SK-N-SH (cell line): Measurements from ENCODE around the gene FAM53A. TPM values are rescaled to one million over a fixed set of nuclear protein-coding genes. Genes with fewer than 3 reads are reported as not detected.

Experiments used
- CTCF ChIA-PET: fragments of 300-600, 350-600 bp; formaldehyde crosslinking; extraction: SDS; loops from one replicate; lab custom pipeline; 2021; lab: Yijun Ruan, JAX
- POLR2A ChIA-PET: fragments of 350-600 bp; sonication (Branson Sonifier 250); formaldehyde crosslinking; extraction: SDS; loops from one replicate; lab custom pipeline; 2020; ENCODE audit warnings: antibody characterized with exemption, inconsistent platforms; lab: Yijun Ruan, JAX
- DNase-seq: peaks from one replicate; pipeline ENCODE4 v3.0.0; 2012
- H2AFZ ChIP-seq: fragments of 200-600 bp; sonication (generic); 2 replicates; pipeline ENCODE4 v1.8.1; 2016; ENCODE audit warnings: antibody characterized with exemption, mild to moderate bottlenecking, low read depth
- H3F3A ChIP-seq: fragments of 200-600 bp; sonication (generic); replicated peaks from 2 replicates; pipeline ENCODE3; 2016; ENCODE audit warnings: antibody characterized with exemption, mild to moderate bottlenecking; ENCODE audit not compliant: insufficient read depth
- H3K27ac ChIP-seq, 2 experiments: fragments of 200-500 bp in 1 of 2; fragments of 200-600 bp in 1 of 2; sonication (Bioruptor generic) in 1 of 2; sonication (generic), shearing (Covaris generic) in 1 of 2; 2 replicates each; pipeline versions ENCODE4 v1.5.1 to v1.6.1; 2014 to 2016; ENCODE audit warnings: low read depth in 2 of 2, inconsistent platforms in 1 of 2, low read length in 1 of 2, mild to moderate bottlenecking in 1 of 2, mixed read lengths in 1 of 2
- H3K27me3 ChIP-seq: fragments of 200-600 bp; sonication (generic), shearing (Covaris generic); 2 replicates; pipeline ENCODE4 v1.6.1; 2016; ENCODE audit warnings: mixed run types; ENCODE audit not compliant: insufficient read depth
- H3K36me3 ChIP-seq, 2 experiments: fragments of 200-500 bp in 1 of 2; fragments of 200-600 bp in 1 of 2; sonication (Bioruptor generic) in 1 of 2; sonication (generic) in 1 of 2; replicated peaks in 1 of 2; 2 replicates each; pipeline versions ENCODE3 to v1.5.1; 2014 to 2016; ENCODE audit warnings: low read length in 1 of 2, mild to moderate bottlenecking in 1 of 2; ENCODE audit not compliant: insufficient read depth in 2 of 2, control insufficient read depth in 1 of 2
- H3K4me1 ChIP-seq, 2 experiments: fragments of 200-500 bp in 1 of 2; fragments of 200-600 bp in 1 of 2; sonication (Bioruptor generic) in 1 of 2; sonication (generic), shearing (Covaris generic) in 1 of 2; 2 replicates each; pipeline versions ENCODE4 v1.5.1 to v1.6.1; 2014 to 2016; ENCODE audit warnings: low read depth in 1 of 2, low read length in 1 of 2, mixed run types in 1 of 2; ENCODE audit not compliant: insufficient read depth in 2 of 2, control insufficient read depth in 1 of 2
- H3K4me2 ChIP-seq: fragments of 200-600 bp; sonication (generic), shearing (Covaris generic); 2 replicates; pipeline ENCODE4 v1.6.1; 2017; ENCODE audit warnings: mixed run types
- H3K4me3 ChIP-seq, 2 experiments: fragments of 200-500 bp in 1 of 2; fragments of 200-600 bp in 1 of 2; sonication (Bioruptor generic) in 1 of 2; sonication (generic), shearing (Covaris generic) in 1 of 2; 2 replicates each; pipeline versions ENCODE4 v1.5.1 to v1.8.1; 2014 to 2016; ENCODE audit warnings: low read depth in 2 of 2, inconsistent platforms in 1 of 2, low read length in 1 of 2, mild to moderate bottlenecking in 1 of 2, mixed read lengths in 1 of 2, moderate library complexity in 1 of 2
- H3K79me2 ChIP-seq: fragments of 200-600 bp; sonication (generic); 2 replicates; pipeline ENCODE4 v1.8.1; 2017; ENCODE audit warnings: mild to moderate bottlenecking; ENCODE audit not compliant: insufficient read depth
- H3K9ac ChIP-seq: fragments of 200-600 bp; sonication (generic); 2 replicates; pipeline ENCODE4 v1.6.1; 2017; ENCODE audit warnings: mixed run types
- H3K9me2 ChIP-seq: fragments of 200-600 bp; sonication (generic); 2 replicates; pipeline ENCODE4 v1.6.1; 2017; ENCODE audit warnings: mixed run types
- H3K9me3 ChIP-seq: fragments of 200-600 bp; sonication (generic); 2 replicates; pipeline ENCODE4 v1.6.1; 2017; ENCODE audit warnings: mixed run types, mild to moderate bottlenecking, moderate library complexity
- H4K20me1 ChIP-seq: fragments of 200-600 bp; sonication (generic); 2 replicates; pipeline ENCODE4 v1.6.1; 2017; ENCODE audit warnings: mild to moderate bottlenecking, mixed run types; ENCODE audit not compliant: insufficient read depth
- CHD2 ChIP-seq: fragments of 150-350 bp; IDR thresholded peaks from 2 replicates; pipeline ENCODE4 v1.6.1; 2018; ENCODE audit warnings: low read length; ENCODE audit not compliant: partially characterized antibody
- ELF1 ChIP-seq: IDR thresholded peaks from 2 replicates; pipeline ENCODE4 v1.4.0; 2012
- EP300 ChIP-seq, 2 experiments: IDR thresholded peaks; 2 replicates each; pipeline versions ENCODE4 v1.4.0 to v1.6.1; 2012; ENCODE audit warnings: borderline replicate concordance in 1 of 2, low read depth in 1 of 2, low read length in 1 of 2
- FOSL2 ChIP-seq: IDR thresholded peaks from 2 replicates; pipeline ENCODE4 v1.4.0; 2012; ENCODE audit warnings: low read depth, mild to moderate bottlenecking, moderate library complexity, borderline replicate concordance
- GATA2 ChIP-seq: sonication (generic); formaldehyde crosslinking; IDR thresholded peaks from 2 replicates; pipeline ENCODE4 v1.5.0; 2020; ENCODE audit warnings: mild to moderate bottlenecking, missing genetic modification reagents
- MAX ChIP-seq: IDR thresholded peaks from 2 replicates; pipeline ENCODE4 v1.4.0; 2012; ENCODE audit warnings: low read depth
- MXI1 ChIP-seq: IDR thresholded peaks from 2 replicates; pipeline ENCODE4 v1.6.1; 2012; ENCODE audit warnings: mild to moderate bottlenecking, low read depth, low read length, improper control_type of control experiment
- NFIC ChIP-seq: IDR thresholded peaks from 2 replicates; pipeline ENCODE4 v1.4.0; 2012; ENCODE audit warnings: borderline replicate concordance
- RAD21 ChIP-seq: IDR thresholded peaks from 2 replicates; pipeline ENCODE4 v1.6.1; 2012; ENCODE audit warnings: mild to moderate bottlenecking, low read length
- RCOR1 ChIP-seq: fragments of 150-350 bp; IDR thresholded peaks from 2 replicates; pipeline ENCODE4 v1.6.1; 2017; ENCODE audit warnings: antibody characterized with exemption, low read length
- REST ChIP-seq: IDR thresholded peaks from 2 replicates; pipeline ENCODE4 v1.6.1; 2012; ENCODE audit warnings: mild to moderate bottlenecking, low read depth, low read length, moderate library complexity
- TAF1 ChIP-seq: IDR thresholded peaks from 2 replicates; pipeline ENCODE4 v1.6.1; 2012; ENCODE audit warnings: low read depth, mild to moderate bottlenecking, low read length, moderate library complexity, borderline replicate concordance
- TCF12 ChIP-seq: IDR thresholded peaks from 2 replicates; pipeline ENCODE4 v1.4.0; 2012
- TEAD4 ChIP-seq: IDR thresholded peaks from 2 replicates; pipeline ENCODE4 v1.4.0; 2012; ENCODE audit warnings: mild to moderate bottlenecking, borderline replicate concordance; ENCODE audit not compliant: insufficient read depth
- YY1 ChIP-seq: IDR thresholded peaks from 2 replicates; pipeline ENCODE4 v1.4.0; 2012; ENCODE audit warnings: low read depth, mild to moderate bottlenecking
- ZBTB33 ChIP-seq: IDR thresholded peaks from 2 replicates; pipeline ENCODE4 v1.4.0; 2012; ENCODE audit warnings: low read depth, borderline replicate concordance
- WGBS: methylation state at CpG from one replicate; pipeline ENCODE4 v1.1.6; 2017; ENCODE audit warnings: low lambda C conversion rate; 5-methylcytosine and 5-hydroxymethylcytosine counted together
- polyA plus RNA-seq, 3 experiments: library from polyadenylated mRNA; depleted of rRNA; stranded (reverse); fragments of >200 nt; gene quantifications; 2 replicates each; pipeline ENCODE4 v1.2.3, GENCODE V29; 2012

The FAM53A gene
- polyA plus RNA-seq, 1 of the 3 experiments (the other 2 are of a cell fraction) = 7.6 TPM

- no peak overlapping the region for H3K4me2 ChIP-seq
- DNase-seq = no peak
- CTCF ChIA-PET = interaction anchor here (1.7 kb wide), 1 partner anchor 26 kb away, joined by 8 read pairs; no protein-coding TSS in a partner anchor
Observed at GRCh38 chr4:1603413-1604135, 80.5 kb downstream of the FAM53A start.

GRCh38 chr4:1602655-1603412 lies 81.3 kb downstream of the FAM53A start:
- Histone ChIP-seq H4K20me1 (no peaks in the 10 kb centered on the region), H2AFZ (no peak overlapping the region), H3K79me2 (no peaks in the 10 kb centered on the region), H3K9me3 (no peaks in the 10 kb centered on the region), H3K9ac (no peak overlapping the region), H3K4me1 (no peaks in the 10 kb centered on the region; a peak in 1 of 4 replicates), H3K36me3 (no peaks in the 10 kb centered on the region), H3K4me2 (no peak overlapping the region), H3K27me3 (no peaks in the 10 kb centered on the region), H3K4me3 (no peak overlapping the region), H3K9me2 (no peaks in the 10 kb centered on the region), H3K27ac (no peak overlapping the region), H3F3A (no peaks in the 10 kb centered on the region)
- POLR2A ChIA-PET = no interaction called here
- no peak for TF ChIP-seq RAD21
- TF ChIP-seq MAX = no peak
- no peak for TF ChIP-seq RCOR1
- no peak for TF ChIP-seq REST
- CTCF ChIA-PET = interaction anchor here (1.7 kb wide), 1 partner anchor 26 kb away, joined by 8 read pairs; no protein-coding TSS in a partner anchor
- WGBS = 81% methylated on average over 23 of the region's 43 CpGs
- DNase-seq = no peak

More at GRCh38 chr4:1603413-1604135, 80.5 kb downstream of the FAM53A start:
- H3K4me3 ChIP-seq = no peak overlapping the region
- no peaks in the 10 kb centered on the region; a peak in 1 of 4 replicates for H3K4me1 ChIP-seq
- no peaks in the 10 kb centered on the region for H3K9me3 ChIP-seq
- no peaks in the 10 kb centered on the region for H4K20me1 ChIP-seq
- no peaks in the 10 kb centered on the region for H3K9me2 ChIP-seq
- H3K79me2 ChIP-seq = no peaks in the 10 kb centered on the region
- H3K27me3 ChIP-seq = no peaks in the 10 kb centered on the region
- no peaks in the 10 kb centered on the region for H3F3A ChIP-seq
- no peaks in the 10 kb centered on the region for H3K36me3 ChIP-seq
- 86% methylated on average over 2 of the region's 17 CpGs for WGBS
- no peak for TF ChIP-seq ELF1
- no peak for TF ChIP-seq ZBTB33
- no peak for TF ChIP-seq EP300 (IDR thresholded peaks at IDR 0.05; ENCODE audit: borderline replicate concordance in 1 of 2, low read depth in 1 of 2, low read length in 1 of 2)
- TF ChIP-seq TCF12 = no peak
- TF ChIP-seq YY1 = no peak
- no peak for TF ChIP-seq CHD2
- no peak for TF ChIP-seq GATA2 (CRISPR knock-in tag)
- TF ChIP-seq NFIC = no peak
- TF ChIP-seq FOSL2 = no peak
- no peak for TF ChIP-seq TAF1
- TF ChIP-seq MXI1 = no peak
- TF ChIP-seq TEAD4 = no peak
- H2AFZ ChIP-seq = no peak overlapping the region
- no peak overlapping the region for H3K9ac ChIP-seq
- no peak overlapping the region for H3K27ac ChIP-seq
- POLR2A ChIA-PET = no interaction called here
